HepG2 (cell line): ENCODE data around the gene RASSF7. TPM values are rescaled to one million over a fixed set of nuclear protein-coding genes. Genes with fewer than 3 reads are reported as not detected.

Experiments used
- BORCS8-MEF2B ChIP-seq: sonication (generic); formaldehyde crosslinking; IDR thresholded peaks from 2 replicates; pipeline ENCODE4 v1.8.0; 2022; ENCODE audit warnings: mild to moderate bottlenecking, missing genetic modification reagents
- DMAP1 ChIP-seq: IDR thresholded peaks from 2 replicates; pipeline ENCODE4 v1.6.1; 2016
- GATAD1 ChIP-seq: IDR thresholded peaks from 2 replicates; pipeline ENCODE4 v1.6.1; 2016; ENCODE audit warnings: missing genetic modification reagents, missing compliant biosample characterization
- NR1H2 ChIP-seq: sonication (generic); formaldehyde crosslinking; IDR thresholded peaks from 2 replicates; pipeline ENCODE4 v1.8.1; 2022; ENCODE audit warnings: low read depth, missing genetic modification reagents, borderline replicate concordance
- RXRB ChIP-seq: IDR thresholded peaks from 2 replicates; pipeline ENCODE4 v1.6.1; 2016; ENCODE audit warnings: borderline replicate concordance, missing genetic modification reagents, missing compliant biosample characterization
- TFDP2 ChIP-seq: sonication (generic); formaldehyde crosslinking; IDR thresholded peaks from 2 replicates; pipeline ENCODE4 v1.4.0; 2020; ENCODE audit warnings: missing genetic modification reagents
- WIZ ChIP-seq: sonication (generic); formaldehyde crosslinking; IDR thresholded peaks from 2 replicates; pipeline ENCODE4 v1.5.1; 2020; ENCODE audit warnings: mild to moderate bottlenecking, missing genetic modification reagents
- ZBTB39 ChIP-seq: sonication (generic); formaldehyde crosslinking; IDR thresholded peaks from 2 replicates; pipeline ENCODE4 v1.5.0; 2020; ENCODE audit warnings: missing genetic modification reagents
- ZFP82 ChIP-seq: sonication (generic); formaldehyde crosslinking; IDR thresholded peaks from 2 replicates; pipeline ENCODE4 v1.5.1; 2020; ENCODE audit warnings: mild to moderate bottlenecking, missing genetic modification reagents, borderline replicate concordance
- ZFP91 ChIP-seq: sonication (generic); formaldehyde crosslinking; IDR thresholded peaks from 2 replicates; pipeline ENCODE4 v1.9.0; 2022; ENCODE audit warnings: missing genetic modification reagents, mild to moderate bottlenecking, borderline replicate concordance
- ZNF232 ChIP-seq: sonication (generic); formaldehyde crosslinking; IDR thresholded peaks from 2 replicates; pipeline ENCODE4 v1.4.0; 2020; ENCODE audit warnings: missing genetic modification reagents, borderline replicate concordance
- ZNF317 ChIP-seq: sonication (generic); formaldehyde crosslinking; IDR thresholded peaks from 2 replicates; pipeline ENCODE4 v1.5.0; 2020; ENCODE audit warnings: mild to moderate bottlenecking, missing genetic modification reagents
- polyA plus RNA-seq, 8 experiments: library from polyadenylated mRNA; depleted of rRNA in 3 of 8; stranded (reverse) in 7 of 8; unstranded in 1 of 8; fragments of >200 nt; fragmentation: Illumina TruSeq in 4 of 8; extraction: Trizol in 4 of 8; gene quantifications; 2 replicates each; pipeline versions ENCODE4 v1.2.1 to v1.2.3, GENCODE V29; 2011 to 2016; ENCODE audit warnings: low read depth in 4 of 8, missing spikeins in 1 of 8, mixed read lengths in 1 of 8; ENCODE audit not compliant: insufficient read depth in 1 of 8
- total RNA-seq, 5 experiments: library from RNA; depleted of rRNA; stranded (reverse); fragments of >200 nt; fragmentation: Illumina TruSeq; extraction: Trizol; gene quantifications; 2 replicates each; pipeline ENCODE4 v1.2.3, GENCODE V29; 2016; ENCODE audit warnings: low read depth in 1 of 5
- TF ChIP-seq, protein P1 (sequence below): sonication (generic); formaldehyde crosslinking; IDR thresholded peaks from 2 replicates; pipeline ENCODE4 v1.5.0; 2020; ENCODE audit warnings: mild to moderate bottlenecking, missing genetic modification reagents
- TF ChIP-seq, protein P2 (sequence below): sonication (generic); formaldehyde crosslinking; IDR thresholded peaks from 2 replicates; pipeline ENCODE4 v1.5.1; 2020; ENCODE audit warnings: mild to moderate bottlenecking, missing genetic modification reagents, borderline replicate concordance

Gene RASSF7
- total and polyA plus RNA-seq, 2 of the 13 experiments (the other 11 are each of a cell fraction or from before 2014, with no cell fraction given): 20.2 to 28.6 TPM

DNA sequence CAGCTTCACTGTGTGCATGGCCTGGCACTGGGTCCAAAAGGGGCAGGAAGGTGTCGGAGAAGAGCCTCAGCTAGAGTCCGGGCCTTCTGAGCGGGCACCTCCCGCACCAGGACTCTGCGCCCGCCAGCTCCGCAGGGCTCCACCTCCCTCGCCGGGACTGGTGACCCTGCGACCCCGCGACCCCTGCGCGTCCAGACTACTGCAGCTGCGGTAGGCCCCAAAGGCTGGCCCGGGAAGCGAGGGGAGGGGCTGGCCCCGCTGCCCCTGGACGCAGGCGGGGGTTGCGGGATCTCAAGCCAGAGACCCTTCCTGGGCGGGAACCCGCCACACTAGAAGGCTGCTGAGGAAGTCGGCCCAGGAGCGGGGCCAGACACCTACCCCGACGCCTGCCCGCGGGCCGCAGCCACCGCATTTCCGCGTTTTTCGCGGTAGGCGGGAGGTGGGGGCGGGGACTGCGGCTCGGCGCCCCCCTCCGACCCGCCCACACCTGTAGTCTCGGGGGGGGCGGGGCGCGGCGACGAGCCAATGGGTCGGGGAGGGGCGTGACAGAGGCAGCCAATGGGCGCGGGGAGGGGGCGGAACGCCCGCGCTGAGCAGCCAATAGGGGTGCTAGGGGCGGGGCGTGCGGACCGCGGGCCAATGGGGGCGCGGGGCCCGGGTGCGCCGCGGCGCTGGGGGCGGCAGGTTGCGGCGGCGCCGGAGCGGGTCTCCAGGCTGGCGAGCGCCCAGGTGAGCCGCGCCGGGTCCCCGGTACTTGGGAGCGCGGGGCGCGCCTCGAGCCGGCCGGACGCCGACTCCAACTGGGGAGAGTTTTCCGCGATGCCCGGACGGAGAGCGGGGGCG, at the start of gene RASSF7, which contains the start of gene LMNTD2 (continued):
- TF ChIP-seq GATAD1 (CRISPR knock-in tag) (peak; percentile 37; the same call in 1 of the 2 replicates), TFDP2 (CRISPR knock-in tag) (peak; percentile 32), DMAP1 (CRISPR knock-in tag) (peak; percentile 22), WIZ (CRISPR knock-in tag) (no peak), NR1H2 (CRISPR knock-in tag) (no peak), ZFP91 (CRISPR knock-in tag) (peak; percentile 78), RXRB (peak; percentile 65; the same call in 1 of the 2 replicates), ZNF232 (CRISPR knock-in tag) (0 out of 2 replicates have a peak, but pooled peaks have one; percentile 40), ZFP82 (no peak), ZNF317 (CRISPR knock-in tag) (peak; percentile 72; the same call in 1 of the 2 replicates), ZBTB39 (no peak), BORCS8-MEF2B (peak; percentile 46; the same call in 1 of the 2 replicates)
- TF ChIP-seq, protein P1, sequence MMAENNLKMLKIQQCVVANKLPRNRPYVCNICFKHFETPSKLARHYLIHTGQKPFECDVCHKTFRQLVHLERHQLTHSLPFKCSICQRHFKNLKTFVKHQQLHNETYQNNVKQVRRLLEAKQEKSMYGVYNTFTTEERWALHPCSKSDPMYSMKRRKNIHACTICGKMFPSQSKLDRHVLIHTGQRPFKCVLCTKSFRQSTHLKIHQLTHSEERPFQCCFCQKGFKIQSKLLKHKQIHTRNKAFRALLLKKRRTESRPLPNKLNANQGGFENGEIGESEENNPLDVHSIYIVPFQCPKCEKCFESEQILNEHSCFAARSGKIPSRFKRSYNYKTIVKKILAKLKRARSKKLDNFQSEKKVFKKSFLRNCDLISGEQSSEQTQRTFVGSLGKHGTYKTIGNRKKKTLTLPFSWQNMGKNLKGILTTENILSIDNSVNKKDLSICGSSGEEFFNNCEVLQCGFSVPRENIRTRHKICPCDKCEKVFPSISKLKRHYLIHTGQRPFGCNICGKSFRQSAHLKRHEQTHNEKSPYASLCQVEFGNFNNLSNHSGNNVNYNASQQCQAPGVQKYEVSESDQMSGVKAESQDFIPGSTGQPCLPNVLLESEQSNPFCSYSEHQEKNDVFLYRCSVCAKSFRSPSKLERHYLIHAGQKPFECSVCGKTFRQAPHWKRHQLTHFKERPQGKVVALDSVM (CRISPR knock-in tag): peak; percentile 72
- TF ChIP-seq, protein P2, sequence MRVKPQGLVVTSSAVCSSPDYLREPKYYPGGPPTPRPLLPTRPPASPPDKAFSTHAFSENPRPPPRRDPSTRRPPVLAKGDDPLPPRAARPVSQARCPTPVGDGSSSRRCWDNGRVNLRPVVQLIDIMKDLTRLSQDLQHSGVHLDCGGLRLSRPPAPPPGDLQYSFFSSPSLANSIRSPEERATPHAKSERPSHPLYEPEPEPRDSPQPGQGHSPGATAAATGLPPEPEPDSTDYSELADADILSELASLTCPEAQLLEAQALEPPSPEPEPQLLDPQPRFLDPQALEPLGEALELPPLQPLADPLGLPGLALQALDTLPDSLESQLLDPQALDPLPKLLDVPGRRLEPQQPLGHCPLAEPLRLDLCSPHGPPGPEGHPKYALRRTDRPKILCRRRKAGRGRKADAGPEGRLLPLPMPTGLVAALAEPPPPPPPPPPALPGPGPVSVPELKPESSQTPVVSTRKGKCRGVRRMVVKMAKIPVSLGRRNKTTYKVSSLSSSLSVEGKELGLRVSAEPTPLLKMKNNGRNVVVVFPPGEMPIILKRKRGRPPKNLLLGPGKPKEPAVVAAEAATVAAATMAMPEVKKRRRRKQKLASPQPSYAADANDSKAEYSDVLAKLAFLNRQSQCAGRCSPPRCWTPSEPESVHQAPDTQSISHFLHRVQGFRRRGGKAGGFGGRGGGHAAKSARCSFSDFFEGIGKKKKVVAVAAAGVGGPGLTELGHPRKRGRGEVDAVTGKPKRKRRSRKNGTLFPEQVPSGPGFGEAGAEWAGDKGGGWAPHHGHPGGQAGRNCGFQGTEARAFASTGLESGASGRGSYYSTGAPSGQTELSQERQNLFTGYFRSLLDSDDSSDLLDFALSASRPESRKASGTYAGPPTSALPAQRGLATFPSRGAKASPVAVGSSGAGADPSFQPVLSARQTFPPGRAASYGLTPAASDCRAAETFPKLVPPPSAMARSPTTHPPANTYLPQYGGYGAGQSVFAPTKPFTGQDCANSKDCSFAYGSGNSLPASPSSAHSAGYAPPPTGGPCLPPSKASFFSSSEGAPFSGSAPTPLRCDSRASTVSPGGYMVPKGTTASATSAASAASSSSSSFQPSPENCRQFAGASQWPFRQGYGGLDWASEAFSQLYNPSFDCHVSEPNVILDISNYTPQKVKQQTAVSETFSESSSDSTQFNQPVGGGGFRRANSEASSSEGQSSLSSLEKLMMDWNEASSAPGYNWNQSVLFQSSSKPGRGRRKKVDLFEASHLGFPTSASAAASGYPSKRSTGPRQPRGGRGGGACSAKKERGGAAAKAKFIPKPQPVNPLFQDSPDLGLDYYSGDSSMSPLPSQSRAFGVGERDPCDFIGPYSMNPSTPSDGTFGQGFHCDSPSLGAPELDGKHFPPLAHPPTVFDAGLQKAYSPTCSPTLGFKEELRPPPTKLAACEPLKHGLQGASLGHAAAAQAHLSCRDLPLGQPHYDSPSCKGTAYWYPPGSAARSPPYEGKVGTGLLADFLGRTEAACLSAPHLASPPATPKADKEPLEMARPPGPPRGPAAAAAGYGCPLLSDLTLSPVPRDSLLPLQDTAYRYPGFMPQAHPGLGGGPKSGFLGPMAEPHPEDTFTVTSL: no peak
